DMS153 (cell line): Measurements from ENCODE around the gene ATP10A.
"Not testable (repeated sequence)": the region's sequence is repeated elsewhere in the genome, so short reads cannot be mapped to it uniquely, and the experiment has no call there.

Experiments used
- DNase-seq: peaks from one replicate; lab custom pipeline; 2025; lab: John Stamatoyannopoulos, UW

ATP10A gene

GRCh38 chr15:25883463-25884259, 20.5 kb upstream of the ATP10A start:
- no peak for DNase-seq

- no peak for DNase-seq
Observed at GRCh38 chr15:25882466-25882865, 19.3 kb upstream of the ATP10A start.

GRCh38 chr15:25880877-25881276, 17.8 kb upstream of the ATP10A start:
- DNase-seq, result not testable (repeated sequence)

GRCh38 chr15:25880411-25880810, 17.3 kb upstream of the ATP10A start:
- DNase-seq, result no peak

DNA sequence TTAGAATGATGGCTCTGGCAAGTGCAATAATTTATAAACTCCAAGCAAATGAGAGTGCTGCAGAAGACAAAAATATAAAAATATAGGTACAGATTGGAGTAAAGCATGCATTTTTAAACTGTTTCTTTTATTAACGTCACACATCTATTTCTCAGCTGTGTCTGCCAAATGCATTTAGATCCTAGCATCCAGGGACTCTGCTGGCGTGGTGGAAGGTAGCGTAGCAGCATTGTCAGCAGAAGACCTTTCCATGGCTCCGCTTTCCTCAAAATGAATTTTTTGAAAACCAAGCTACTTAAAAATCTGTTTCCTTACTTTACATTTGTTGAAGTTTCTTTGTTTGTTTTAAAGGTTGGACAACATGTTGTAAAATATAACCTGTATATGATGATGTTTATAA, 16.3 kb upstream of the ATP10A start:
- no peak for DNase-seq

DNA sequence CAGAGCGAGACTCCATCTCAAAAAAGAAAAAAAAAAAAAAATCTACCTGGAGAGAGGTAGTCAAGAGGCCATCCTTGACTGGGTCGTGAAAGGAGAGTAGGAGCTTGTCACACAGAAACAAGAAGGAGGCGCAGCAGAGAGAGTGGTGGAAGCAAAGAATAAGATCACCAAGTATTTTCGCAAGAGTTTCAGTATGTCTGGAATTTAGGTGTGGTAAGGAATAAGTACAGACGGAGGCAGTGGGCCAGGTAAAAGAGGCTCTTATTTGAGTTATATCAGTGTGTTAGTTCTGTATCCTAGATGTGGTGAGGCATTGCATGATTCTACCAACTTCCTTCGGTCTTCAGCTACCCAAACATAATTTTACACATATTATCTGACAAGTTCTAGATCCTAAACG, 14.6 kb upstream of the ATP10A start:
- no peak for DNase-seq

DNA sequence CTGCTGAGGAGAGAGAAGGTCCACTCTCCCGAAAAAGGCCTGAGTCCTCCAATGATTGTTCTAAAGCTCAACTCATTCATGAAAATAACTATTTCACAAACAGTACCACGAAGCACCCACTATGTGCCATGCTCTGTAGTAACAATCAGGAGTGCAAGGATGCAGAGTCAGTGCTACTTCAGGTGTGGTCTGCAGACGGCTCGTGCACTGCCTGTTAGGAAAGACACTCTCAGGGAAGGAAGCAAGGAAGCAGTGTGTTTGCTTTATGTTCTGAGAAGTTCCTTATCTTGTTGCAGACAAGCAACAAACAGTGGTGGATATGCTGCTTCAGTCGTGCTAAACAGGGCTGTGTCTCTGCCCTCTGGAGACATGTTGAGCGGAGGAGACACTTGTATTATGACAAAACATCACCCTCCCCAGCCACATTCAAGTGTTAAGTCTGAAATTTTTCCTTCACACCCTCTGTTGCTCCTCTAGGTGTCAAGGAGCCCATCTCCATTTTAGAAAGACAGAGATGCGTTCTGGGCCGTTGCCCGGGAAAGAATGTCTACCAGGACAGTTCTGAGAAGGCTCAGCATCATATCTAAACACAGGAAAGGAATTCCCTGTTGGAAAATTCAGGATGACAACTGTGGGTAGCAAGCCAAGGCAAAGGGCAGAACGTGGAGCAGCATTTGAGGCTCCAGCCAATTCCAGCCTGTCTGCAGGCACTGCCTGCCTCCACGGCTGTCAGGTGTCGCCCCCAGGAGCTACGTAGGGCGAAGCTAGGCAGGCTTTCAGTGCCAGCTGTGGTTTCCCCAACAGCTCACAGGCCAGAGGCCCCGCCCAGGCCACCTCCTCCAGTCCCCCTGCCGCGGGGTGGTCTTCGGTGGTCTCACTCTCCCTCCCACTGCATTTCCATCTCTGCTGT, 13.4 kb upstream of the ATP10A start:
- DNase-seq, result no peak

DNA sequence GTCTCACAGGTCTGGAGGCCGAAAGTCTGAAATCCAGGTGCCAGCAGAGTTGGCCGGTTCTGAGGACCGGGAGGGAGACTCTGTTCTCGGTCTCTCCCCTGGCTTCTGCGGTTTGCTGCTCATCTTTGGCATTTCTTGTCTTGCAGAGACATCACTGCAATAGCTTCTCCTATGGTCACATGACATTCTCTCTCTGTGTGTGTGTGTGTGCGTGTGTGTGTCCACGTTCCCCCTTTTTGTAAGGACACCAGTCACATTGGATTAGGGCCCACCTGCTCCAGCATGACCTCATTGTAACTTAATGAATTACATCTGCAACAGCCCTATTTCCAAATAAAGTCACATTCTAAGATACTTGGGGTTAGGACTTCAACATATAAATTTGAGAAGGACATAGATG, 12.4 kb upstream of the ATP10A start:
- DNase-seq, result no peak

DNA sequence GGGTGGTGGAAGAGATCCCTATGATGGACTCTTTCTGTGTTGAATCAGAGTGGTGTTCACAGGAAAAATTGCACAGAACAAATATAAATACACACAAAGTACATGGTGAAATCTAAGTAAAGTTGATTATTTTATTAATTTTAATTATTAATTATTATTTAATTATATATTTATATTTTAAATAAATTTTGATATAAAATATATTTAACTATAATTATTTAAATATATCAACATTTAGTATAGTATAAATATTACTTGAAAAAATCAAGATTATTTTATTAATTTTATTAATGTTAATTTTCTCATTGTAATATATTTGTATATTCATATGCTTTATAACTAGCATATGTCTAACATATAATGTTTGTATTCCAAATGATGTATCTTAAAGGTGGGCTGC, 11.3 kb upstream of the ATP10A start:
- DNase-seq, result no peak

DNA sequence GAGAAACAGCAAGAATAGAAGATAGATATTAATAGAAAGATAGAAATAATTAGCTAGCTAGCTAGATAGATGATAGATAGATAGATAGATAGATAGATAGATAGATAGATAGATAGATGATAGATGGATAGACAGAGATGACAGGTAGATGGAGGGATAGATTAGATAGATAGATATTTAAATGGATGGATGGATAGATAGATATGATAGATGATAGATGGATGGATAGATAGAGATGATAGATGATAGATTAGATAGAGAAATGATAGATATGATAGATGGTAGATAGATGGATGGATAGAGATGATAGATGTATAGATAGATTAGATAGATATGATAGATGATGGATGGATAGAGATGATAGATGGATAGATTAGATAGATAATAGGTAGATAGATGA, 8.3 kb upstream of the ATP10A start:
- no peak for DNase-seq

DNA sequence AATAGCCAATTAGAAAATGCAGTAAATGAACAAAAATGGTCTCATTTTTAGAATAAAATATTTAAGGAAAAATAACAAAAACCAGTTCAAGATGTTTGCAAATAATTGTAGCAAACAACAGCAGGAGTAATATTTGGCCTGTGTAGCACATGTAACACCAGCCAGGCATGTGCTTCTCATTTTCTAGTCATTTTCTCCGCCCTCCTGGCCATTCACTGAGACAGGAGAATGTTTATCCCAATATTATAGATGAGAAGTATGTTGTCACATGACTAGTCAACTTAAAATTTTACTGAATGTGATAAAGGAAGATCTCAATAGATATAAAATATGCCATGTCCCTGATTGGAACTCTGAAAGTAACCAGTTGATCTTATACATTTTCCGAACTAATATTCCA, 7.8 kb upstream of the ATP10A start:
- no peak for DNase-seq

DNA sequence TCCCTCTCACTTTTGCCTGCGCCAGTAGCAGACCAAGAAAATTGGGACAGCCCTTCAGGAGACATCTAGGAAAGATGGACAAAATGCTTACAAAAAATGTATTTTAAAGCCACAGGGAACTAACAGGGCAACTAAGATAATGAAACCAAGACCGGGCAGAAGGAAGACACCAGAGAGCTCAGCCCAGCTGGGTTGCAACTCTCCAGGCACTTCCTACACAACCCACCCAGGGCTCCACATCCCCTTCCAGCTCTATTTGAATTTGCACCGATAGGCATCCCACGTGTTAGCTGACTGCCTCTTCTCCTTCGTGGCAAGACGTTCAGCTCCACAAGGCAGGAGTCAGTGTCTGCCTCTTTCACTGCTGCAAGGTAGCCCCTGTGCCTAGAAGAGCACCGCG, 6.6 kb upstream of the ATP10A start:
- DNase-seq, result no peak

- no peak for DNase-seq
Observed at GRCh38 chr15:25866874-25867273, 3.7 kb upstream of the ATP10A start.

DNA sequence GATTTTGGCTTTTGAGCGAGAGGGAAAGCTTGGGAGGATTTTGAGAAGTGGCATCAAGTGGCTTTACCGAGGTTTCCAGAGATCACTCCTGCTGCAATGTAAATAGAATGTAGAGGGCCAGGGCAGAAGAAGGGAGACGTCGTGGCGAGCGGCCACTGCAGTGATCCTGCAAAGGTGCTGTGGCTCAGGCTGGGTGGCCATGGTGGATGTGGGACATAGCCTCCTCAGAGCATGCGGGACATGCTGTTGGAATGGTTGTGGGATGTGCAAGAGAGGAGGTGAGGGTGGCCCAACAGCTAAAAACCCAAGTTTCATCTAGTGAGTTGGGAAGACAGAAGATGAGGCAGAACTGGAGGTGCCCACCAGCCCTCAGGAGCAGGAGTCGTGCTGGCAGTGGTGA, 3.1 kb upstream of the ATP10A start:
- DNase-seq, result no peak

DNA sequence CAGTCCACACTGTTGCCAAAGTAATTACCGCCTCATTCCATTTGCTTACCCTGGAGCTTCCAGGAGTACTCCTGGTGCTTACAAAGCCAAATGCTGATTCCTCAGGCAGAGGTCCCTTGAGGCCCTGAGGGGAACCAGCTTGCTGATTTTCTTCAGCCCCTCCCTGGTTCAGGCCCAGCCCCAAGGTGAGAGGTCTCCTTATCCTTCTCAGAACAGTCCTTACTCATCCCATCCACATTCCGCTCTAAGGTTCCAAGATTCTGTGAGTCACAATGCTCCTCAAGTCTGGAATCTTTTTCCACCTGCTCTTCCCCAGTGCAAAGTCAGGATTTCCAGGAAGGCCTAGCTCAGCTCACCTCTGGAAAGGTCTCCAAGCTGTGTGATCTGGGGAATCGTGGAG, 1.8 kb upstream of the ATP10A start:
- DNase-seq, result no peak

- DNase-seq, result no peak
Observed at GRCh38 chr15:25863968-25864580, 947 bp upstream of the ATP10A start.

GRCh38 chr15:25862472-25863110, 536 bp downstream of the ATP10A start:
- DNase-seq, result no peak

GRCh38 chr15:25862071-25862471, 1.1 kb downstream of the ATP10A start:
- DNase-seq, result no peak

DNA sequence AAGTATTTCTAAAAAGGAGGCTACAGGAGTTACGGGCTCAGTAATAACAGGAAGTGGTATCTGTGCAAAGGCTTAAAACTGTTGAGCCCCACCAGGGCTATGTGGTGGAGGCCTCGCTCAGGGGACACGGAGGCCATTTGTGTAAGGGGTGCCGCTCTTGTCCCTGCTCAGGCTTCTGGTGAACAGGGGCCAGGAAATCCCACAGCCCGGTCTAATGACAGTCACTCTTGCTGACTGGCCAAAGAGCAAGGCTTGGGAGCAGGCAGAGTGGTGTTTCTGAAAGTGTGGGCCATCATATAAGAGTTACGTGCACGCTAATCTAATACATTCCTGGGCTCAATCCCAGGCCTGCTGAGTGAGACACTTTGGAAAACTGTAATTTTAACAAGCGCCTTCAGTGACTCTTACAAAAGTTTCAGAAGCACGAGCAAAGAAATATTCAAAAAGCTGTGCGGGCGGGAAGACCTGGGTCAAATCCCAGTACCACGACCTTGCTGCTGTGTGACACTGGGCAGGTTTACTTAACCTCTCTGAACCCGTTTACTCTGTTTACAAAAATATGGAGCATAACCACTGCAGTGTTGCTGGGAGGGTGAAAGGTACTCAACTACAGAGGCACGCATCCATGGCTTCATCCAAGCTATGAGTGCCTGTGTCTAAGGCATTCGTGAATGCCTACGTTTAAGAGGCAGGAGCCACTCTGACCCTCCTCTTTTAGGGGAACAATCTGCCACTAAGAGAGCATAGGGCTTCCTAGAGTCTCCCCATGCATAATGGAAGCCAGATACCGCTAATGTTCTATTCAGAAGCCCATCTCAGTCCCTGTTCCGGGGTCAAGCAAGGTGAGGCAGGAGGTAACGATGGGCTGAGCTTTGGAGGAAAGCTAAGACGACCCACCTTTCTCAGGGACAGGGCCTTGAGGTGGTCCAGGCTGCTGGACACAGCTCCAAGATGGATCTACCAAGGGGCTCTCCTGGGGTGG, 2.0 kb downstream of the ATP10A start:
- no peak for DNase-seq

GRCh38 chr15:25859838-25860645, 3.1 kb downstream of the ATP10A start:
- no peak for DNase-seq
